Loucy (cell line): ENCODE measurements around the gene C1orf226.

Experiments used
- CTCF ChIP-seq: fragments of 200-600 bp; sonication (generic); conservative IDR thresholded peaks from 2 replicates; pipeline ENCODE4 v1.5.1; 2014; ENCODE audit warnings: mild to moderate bottlenecking, antibody characterized with exemption, low read length
- EZH2phosphoT487 ChIP-seq: fragments of 200-600 bp; IDR thresholded peaks from 2 replicates; pipeline ENCODE4 v1.6.1; 2018; ENCODE audit warnings: antibody characterized with exemption, mild to moderate bottlenecking, moderate library complexity, borderline replicate concordance

GRCh38 chr1:162389021-162389818 lies 7.7 kb downstream of the C1orf226 start:
- TF ChIP-seq CTCF (no peak), EZH2phosphoT487 (no peak)
